MCF 10A (cell line): ENCODE data around the gene MBL2. TPM values are rescaled to one million over a fixed set of nuclear protein-coding genes. Genes with fewer than 3 reads are reported as not detected.

Experiments
- BruUV-seq: library from RNA; stranded (reverse); fragments of 400-500 nt; replicated peaks from 2 replicates; lab custom pipeline; 2021; lab: Mats Ljungman, UMichigan
- CTCF ChIA-PET: fragments of 300-600 bp; sonication (Branson Sonifier 250); formaldehyde crosslinking; extraction: SDS; loops from one replicate; lab custom pipeline; 2021; ENCODE audit warnings: antibody characterized with exemption, inconsistent platforms; lab: Yijun Ruan, JAX
- POLR2A ChIA-PET: fragments of 300-600, 350-650 bp; sonication (Branson Sonifier 250); formaldehyde crosslinking; extraction: SDS; loops from one replicate; lab custom pipeline; 2020; ENCODE audit warnings: antibody characterized with exemption, inconsistent platforms; lab: Yijun Ruan, JAX
- DNase-seq: peaks from one replicate; pipeline ENCODE4 v3.0.0-alpha.2; 2018; ENCODE audit not compliant: unreplicated experiment
- H3K27ac Mint-ChIP-seq: one replicate; pipeline ENCODE4 v1.8.0; 2022; ENCODE audit warnings: mild to moderate bottlenecking, low read depth, mixed read lengths; ENCODE audit not compliant: unreplicated experiment
- H3K27me3 Mint-ChIP-seq: one replicate; pipeline ENCODE4 v1.8.0; 2022; ENCODE audit warnings: mixed read lengths; ENCODE audit not compliant: insufficient read depth, unreplicated experiment
- H3K36me3 Mint-ChIP-seq: one replicate; pipeline ENCODE4 v1.8.0; 2022; ENCODE audit warnings: mild to moderate bottlenecking, moderate library complexity, mixed read lengths; ENCODE audit not compliant: insufficient read depth, unreplicated experiment
- H3K4me1 Mint-ChIP-seq: one replicate; pipeline ENCODE4 v1.8.0; 2022; ENCODE audit warnings: mixed read lengths; ENCODE audit not compliant: insufficient read depth, unreplicated experiment
- H3K4me3 Mint-ChIP-seq: one replicate; pipeline ENCODE4 v1.8.0; 2022; ENCODE audit warnings: mild to moderate bottlenecking, moderate library complexity, mixed read lengths; ENCODE audit not compliant: unreplicated experiment
- H3K9me3 Mint-ChIP-seq: one replicate; pipeline ENCODE4 v1.8.0; 2022; ENCODE audit warnings: mixed read lengths; ENCODE audit not compliant: unreplicated experiment
- intact Hi-C: fragments of 100-400 bp; cut with micrococcal nuclease; formaldehyde crosslinking; loops from 2 replicates; pipeline ENCODE4 v1.14.1; 2022
- total RNA-seq: library from RNA; stranded (reverse); gene quantifications from 2 replicates; pipeline ENCODE4 v1.2.3, GENCODE V29; 2022
- TF ChIP-seq, protein P1 (sequence below): fragments of 200-600 bp; IDR thresholded peaks from one replicate; pipeline ENCODE4 v1.8.0; 2022; ENCODE audit warnings: antibody characterized with exemption, mild to moderate bottlenecking; ENCODE audit not compliant: unreplicated experiment

The MBL2 gene
- total RNA-seq, 1 experiment from 2014 or later: not detected

GRCh38 chr10:52811776-52812175, 39.2 kb upstream of the MBL2 start:
- ChIA-PET POLR2A (no interaction called here), CTCF (interaction anchor here (0.6 to 1.0 kb wide), 4 partner anchors 69 to 1680 kb away, joined by 3 read pairs; no protein-coding TSS in a partner anchor)
- no TSS peak for BruUV-seq
- Mint-ChIP-seq H3K27me3 (no peaks in the 10 kb centered on the region), H3K4me3 (no peak overlapping the region), H3K4me1 (no peaks in the 10 kb centered on the region), H3K9me3 (no peaks in the 10 kb centered on the region), H3K36me3 (no peaks in the 10 kb centered on the region), H3K27ac (no peak overlapping the region)
- TF ChIP-seq, protein P1, sequence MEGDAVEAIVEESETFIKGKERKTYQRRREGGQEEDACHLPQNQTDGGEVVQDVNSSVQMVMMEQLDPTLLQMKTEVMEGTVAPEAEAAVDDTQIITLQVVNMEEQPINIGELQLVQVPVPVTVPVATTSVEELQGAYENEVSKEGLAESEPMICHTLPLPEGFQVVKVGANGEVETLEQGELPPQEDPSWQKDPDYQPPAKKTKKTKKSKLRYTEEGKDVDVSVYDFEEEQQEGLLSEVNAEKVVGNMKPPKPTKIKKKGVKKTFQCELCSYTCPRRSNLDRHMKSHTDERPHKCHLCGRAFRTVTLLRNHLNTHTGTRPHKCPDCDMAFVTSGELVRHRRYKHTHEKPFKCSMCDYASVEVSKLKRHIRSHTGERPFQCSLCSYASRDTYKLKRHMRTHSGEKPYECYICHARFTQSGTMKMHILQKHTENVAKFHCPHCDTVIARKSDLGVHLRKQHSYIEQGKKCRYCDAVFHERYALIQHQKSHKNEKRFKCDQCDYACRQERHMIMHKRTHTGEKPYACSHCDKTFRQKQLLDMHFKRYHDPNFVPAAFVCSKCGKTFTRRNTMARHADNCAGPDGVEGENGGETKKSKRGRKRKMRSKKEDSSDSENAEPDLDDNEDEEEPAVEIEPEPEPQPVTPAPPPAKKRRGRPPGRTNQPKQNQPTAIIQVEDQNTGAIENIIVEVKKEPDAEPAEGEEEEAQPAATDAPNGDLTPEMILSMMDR: no peak
- no peak for DNase-seq
- intact Hi-C loops: no loop called here

DNA sequence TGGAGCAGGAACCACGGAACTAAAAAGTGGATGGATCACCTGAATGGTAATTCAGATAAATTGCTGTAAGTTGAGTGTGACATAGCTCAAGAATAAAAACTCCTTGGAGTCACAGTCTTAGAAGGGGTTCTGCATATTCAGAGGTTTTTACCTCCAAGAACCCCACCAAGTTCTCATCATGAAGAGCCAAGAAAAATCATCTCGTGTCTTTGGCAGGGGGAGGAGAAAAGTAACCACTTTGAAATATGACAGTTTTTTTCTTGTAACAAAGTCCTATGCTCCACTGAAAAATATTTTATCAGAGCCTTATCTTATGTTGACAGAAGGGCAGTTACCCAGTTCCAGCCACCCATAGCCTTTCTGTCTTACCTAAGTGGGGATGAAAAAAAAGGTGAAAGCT, 38.2 kb upstream of the MBL2 start:
- H3K4me1 Mint-ChIP-seq: no peaks in the 10 kb centered on the region
- ChIA-PET CTCF (interaction anchor here (0.6 kb wide), 2 partner anchors 74 to 399 kb away, joined by 3 read pairs; no protein-coding TSS in a partner anchor), POLR2A (no interaction called here)
- TF ChIP-seq, protein P1: no peak
- no peaks in the 10 kb centered on the region for H3K27me3 Mint-ChIP-seq
- BruUV-seq: no TSS peak
- H3K9me3 Mint-ChIP-seq: no peaks in the 10 kb centered on the region
- DNase-seq: no peak
- H3K27ac Mint-ChIP-seq: no peak overlapping the region
- H3K36me3 Mint-ChIP-seq: no peaks in the 10 kb centered on the region
- H3K4me3 Mint-ChIP-seq: no peak overlapping the region
- intact Hi-C loops: no loop called here

- Mint-ChIP-seq H3K27ac (no peak overlapping the region), H3K9me3 (no peaks in the 10 kb centered on the region), H3K27me3 (no peaks in the 10 kb centered on the region), H3K4me1 (no peaks in the 10 kb centered on the region), H3K36me3 (no peaks in the 10 kb centered on the region), H3K4me3 (no peak overlapping the region)
- TF ChIP-seq, protein P1: no peak
- ChIA-PET CTCF (interaction anchor here (0.7 to 2.2 kb wide), 3 partner anchors 10 to 76 kb away, joined by 3 to 13 read pairs (median 3); no protein-coding TSS in a partner anchor), POLR2A (no interaction called here)
- intact Hi-C loops: no loop called here
- no peak for DNase-seq
- BruUV-seq: no TSS peak
These were observed 35.2 kb upstream of the MBL2 start for GRCh38 chr10:52807803-52808202.

DNA sequence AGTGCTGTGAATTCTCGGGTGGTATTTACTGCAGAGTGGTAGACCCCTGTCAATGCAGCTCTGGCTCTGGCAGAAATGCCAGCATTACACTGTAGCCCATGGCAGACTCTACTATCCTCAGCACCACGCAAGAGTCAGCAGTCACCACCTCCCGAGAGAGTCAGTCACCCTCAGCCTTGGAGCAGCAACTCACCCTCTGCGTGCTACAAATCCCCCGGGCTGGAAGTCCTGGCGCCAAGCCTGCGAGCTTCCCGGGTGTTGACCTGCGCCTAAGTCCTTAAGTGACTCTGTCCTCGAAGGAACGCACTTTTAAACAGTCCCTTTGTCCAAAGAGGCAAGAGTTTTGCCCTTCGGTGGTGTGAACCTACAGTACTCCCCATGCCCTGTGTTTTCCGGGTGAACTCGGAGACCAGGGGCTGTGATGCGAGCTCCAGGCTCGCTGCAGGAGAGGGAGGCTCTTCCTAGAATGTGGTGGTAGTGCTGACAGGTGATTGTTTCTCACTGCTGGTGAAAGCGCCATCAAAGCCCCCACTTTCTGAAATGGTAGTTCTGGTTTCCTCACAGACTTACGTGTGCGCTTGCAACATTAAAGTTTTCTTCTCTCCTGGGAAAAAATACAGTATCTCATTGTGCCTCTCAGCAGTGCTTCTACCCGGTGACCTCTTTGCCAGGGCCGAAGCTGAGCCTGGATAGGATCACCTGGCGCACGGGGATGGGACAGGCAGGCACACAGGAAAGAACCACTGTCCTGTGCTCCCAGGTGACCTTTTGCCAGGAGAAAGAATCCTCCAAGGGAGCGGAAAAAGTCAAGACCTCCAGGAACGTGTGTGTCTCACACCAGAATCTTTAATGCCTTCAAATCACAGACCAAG, 33.1 kb upstream of the MBL2 start:
- H3K4me1 Mint-ChIP-seq: peaks cover 11% of the 10 kb centered on the region

More for the DNA sequence above, 33.1 kb upstream of the MBL2 start:
- CTCF ChIA-PET: interaction anchor here (0.7 kb wide), 1 partner anchor 53 kb away, joined by 3 read pairs; no protein-coding TSS in a partner anchor
- intact Hi-C loops: no loop called here
- H3K4me3 Mint-ChIP-seq: no peak overlapping the region
- H3K27ac Mint-ChIP-seq: no peak overlapping the region
- BruUV-seq: no TSS peak
- no peak for DNase-seq
- peaks cover 1% of the 10 kb centered on the region for H3K9me3 Mint-ChIP-seq
- TF ChIP-seq, protein P1: no peak
- no peaks in the 10 kb centered on the region for H3K36me3 Mint-ChIP-seq
- POLR2A ChIA-PET: no interaction called here
- no peaks in the 10 kb centered on the region for H3K27me3 Mint-ChIP-seq
